Measurements from ENCODE around the gene LPCAT1. TPM values are rescaled to one million over a fixed set of nuclear protein-coding genes. Genes with fewer than 3 reads are reported as not detected.

LPCAT1 gene
- total and polyA plus RNA-seq, 2 of the 13 experiments (the other 11 are each of a cell fraction or from before 2014, with no cell fraction given), result 29.8 to 90.6 TPM

- TF ChIP-seq ZBTB4 (CRISPR knock-in tag; IDR thresholded peaks at IDR 0.05; ENCODE audit: borderline replicate concordance), result no peak
- no peak for TF ChIP-seq TBP (CRISPR knock-in tag; IDR thresholded peaks at IDR 0.05)
- TF ChIP-seq DMAP1 (CRISPR knock-in tag; IDR thresholded peaks at IDR 0.05), result peak; percentile 66; the same call in 1 of the 2 replicates
- no peak for TF ChIP-seq TFAP4 (IDR thresholded peaks at IDR 0.05; ENCODE audit: borderline replicate concordance, low read depth)
- no peak for TF ChIP-seq NCOA1 (CRISPR knock-in tag; IDR thresholded peaks at IDR 0.05)
- TF ChIP-seq ZNF550 (CRISPR knock-in tag; IDR thresholded peaks at IDR 0.05; ENCODE audit: borderline replicate concordance), result no peak
- TF ChIP-seq JUNB (CRISPR knock-in tag; IDR thresholded peaks at IDR 0.05; ENCODE audit: borderline replicate concordance), result no peak
- TF ChIP-seq PPARG (CRISPR knock-in tag; conservative IDR thresholded peaks at IDR 0.05), result 0 out of 2 replicates have a peak, but pooled peaks have one; percentile 17
- peak; percentile 69 for TF ChIP-seq BRD4 (CRISPR knock-in tag; IDR thresholded peaks at IDR 0.05)
- TF ChIP-seq ZNF383 (CRISPR knock-in tag; IDR thresholded peaks at IDR 0.05; ENCODE audit: borderline replicate concordance), result no peak
- no peak for TF ChIP-seq BRCA1 (CRISPR knock-in tag; IDR thresholded peaks at IDR 0.05)
- TF ChIP-seq ZFP37 (CRISPR knock-in tag; IDR thresholded peaks at IDR 0.05; ENCODE audit: borderline replicate concordance), result no peak
- peak; percentile 30; the same call in 1 of the 2 replicates for TF ChIP-seq THAP11 (CRISPR knock-in tag; IDR thresholded peaks at IDR 0.05)
- TF ChIP-seq HNRNPH1 (optimal IDR thresholded peaks at IDR 0.05; ENCODE audit: low read depth, low read length), result no peak
- TF ChIP-seq SMARCE1 (IDR thresholded peaks at IDR 0.05; ENCODE audit: borderline replicate concordance), result no peak
- TF ChIP-seq KLF13 (CRISPR knock-in tag; IDR thresholded peaks at IDR 0.05), result no peak
- TF ChIP-seq KDM2A (CRISPR knock-in tag; IDR thresholded peaks at IDR 0.05; ENCODE audit: borderline replicate concordance, low read depth), result peak; percentile 73
- no peak for TF ChIP-seq GLI4 (CRISPR knock-in tag; IDR thresholded peaks at IDR 0.05; ENCODE audit: borderline replicate concordance)
- TF ChIP-seq IKZF5 (CRISPR knock-in tag; IDR thresholded peaks at IDR 0.05), result no peak
- TF ChIP-seq ZNF75D (CRISPR knock-in tag; IDR thresholded peaks at IDR 0.05; ENCODE audit: borderline replicate concordance), result no peak
- TF ChIP-seq ZNF232 (CRISPR knock-in tag; IDR thresholded peaks at IDR 0.05; ENCODE audit: borderline replicate concordance), result no peak
- no peak for TF ChIP-seq ZNF460 (CRISPR knock-in tag; IDR thresholded peaks at IDR 0.05; ENCODE audit: borderline replicate concordance)
- no peak for TF ChIP-seq TCF12 (IDR thresholded peaks at IDR 0.05)
- 0 out of 2 replicates have a peak, but pooled peaks have one; percentile 27 for TF ChIP-seq TCF12 (CRISPR knock-in tag; IDR thresholded peaks at IDR 0.05)
- TF ChIP-seq TBL1XR1 (IDR thresholded peaks at IDR 0.05; ENCODE audit: borderline replicate concordance, low read length, partially characterized antibody), result no peak
- no peak for TF ChIP-seq RORA (CRISPR knock-in tag; IDR thresholded peaks at IDR 0.05)
- TF ChIP-seq NFIB (CRISPR knock-in tag; IDR thresholded peaks at IDR 0.05; ENCODE audit: borderline replicate concordance), result no peak
- peak; percentile 20; the same call in 1 of the 2 replicates for TF ChIP-seq ZNF501 (CRISPR knock-in tag; IDR thresholded peaks at IDR 0.05)
These were observed at the start of gene LPCAT1 (continued) for GRCh38 chr5:1523793-1524480.

Measured in HepG2 (cell line).